SK-N-MC (cell line): ENCODE data around the gene SCN4A.
A peak's percentile ranks its signal among the peaks of the same experiment; 100 is the strongest.

Experiments used
- DNase-seq: peaks from one replicate; pipeline ENCODE4 v3.0.0-alpha.2; 2011; ENCODE audit warnings: low read depth, low spot score
- H3K27ac ChIP-seq: fragments of 200-600 bp; sonication (generic); 2 replicates; pipeline ENCODE4 v1.5.1; 2016; ENCODE audit warnings: mixed run types
- H3K36me3 ChIP-seq: fragments of 200-600 bp; sonication (generic); 2 replicates; pipeline ENCODE4 v1.6.1; 2017; ENCODE audit warnings: antibody characterized with exemption, low read length, mixed read lengths; ENCODE audit not compliant: insufficient read depth
- H3K4me3 ChIP-seq: fragments of 200-600 bp; sonication (generic); 2 replicates; pipeline ENCODE4 v1.5.1; 2016
- H3K9ac ChIP-seq: fragments of 200-600 bp; sonication (generic); 2 replicates; pipeline ENCODE4 v1.8.0; 2017; ENCODE audit warnings: mixed run types, mixed read lengths; ENCODE audit not compliant: insufficient read length
- H3K9me3 ChIP-seq: fragments of 200-600 bp; sonication (generic); 2 replicates; pipeline ENCODE4 v1.6.1; 2017; ENCODE audit warnings: low read depth, mild to moderate bottlenecking, antibody characterized with exemption, low read length, moderate library complexity, mixed read lengths
- EZH2 ChIP-seq: fragments of 200-600 bp; sonication (generic); IDR thresholded peaks from one replicate; pipeline ENCODE4 v1.6.1; 2017; ENCODE audit warnings: antibody characterized with exemption
- FOXP2 ChIP-seq: optimal IDR thresholded peaks from 2 replicates; pipeline ENCODE3; 2011; ENCODE audit warnings: mild to moderate bottlenecking, moderate library complexity; ENCODE audit not compliant: insufficient read depth; ENCODE audit errors: extremely low read length, control extremely low read depth
- POLR2AphosphoS5 ChIP-seq: IDR thresholded peaks from 2 replicates; pipeline ENCODE4 v1.6.1; 2012; ENCODE audit warnings: mild to moderate bottlenecking, low read depth, low read length, borderline replicate concordance

The SCN4A gene

DNA sequence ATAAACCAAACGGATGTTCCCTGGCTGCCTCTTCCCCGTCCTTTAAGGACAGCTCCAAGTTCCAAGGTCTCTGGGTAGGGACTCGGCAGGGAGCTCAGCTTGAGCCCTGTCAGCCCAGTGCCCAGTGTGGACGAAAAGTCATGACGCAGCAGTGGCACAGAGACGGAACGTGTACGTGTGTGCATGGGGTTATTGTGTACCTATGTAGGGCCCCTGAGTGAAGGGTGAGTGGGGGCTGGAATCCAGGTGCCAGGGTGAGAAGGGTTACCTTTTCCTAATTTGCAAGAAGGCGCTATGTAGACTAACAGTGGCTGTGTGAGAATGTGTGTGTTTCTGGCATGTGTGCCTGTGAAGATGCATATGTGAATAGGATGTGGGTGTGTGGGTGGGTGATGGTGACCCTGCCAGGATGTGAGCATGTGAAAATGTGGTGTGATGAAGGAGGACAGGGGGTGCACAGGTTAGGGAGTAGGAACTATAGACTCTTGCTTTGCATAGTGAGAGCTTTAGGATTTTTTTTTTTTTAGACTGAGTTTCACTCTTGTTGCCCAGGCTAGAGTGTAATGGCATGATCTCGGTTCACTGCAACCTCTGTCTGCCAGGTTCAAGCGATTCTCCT is 6.0 kb downstream of the SCN4A start:
- no peaks in the 10 kb centered on the region for H3K9me3 ChIP-seq
- DNase-seq: no peak

DNA sequence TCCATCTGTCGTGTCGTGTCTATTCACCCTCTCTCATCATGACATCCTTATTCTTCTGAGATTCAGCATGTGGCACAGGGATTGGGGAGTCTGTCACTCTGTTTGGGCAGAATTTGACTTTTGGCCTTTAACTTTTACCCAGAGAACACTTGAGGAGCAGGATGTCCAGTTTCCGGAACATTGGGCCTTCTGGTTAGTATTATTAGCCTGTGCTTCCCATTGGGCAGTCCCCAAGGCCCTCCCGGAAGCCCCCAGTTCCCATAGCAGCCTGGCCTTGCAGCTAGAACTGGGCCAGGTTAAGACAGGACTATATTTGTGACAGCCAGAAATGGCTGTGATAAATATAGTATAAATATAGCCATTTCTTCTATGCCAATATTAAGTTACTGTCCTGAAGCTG is 9.6 kb downstream of the SCN4A start:
- TF ChIP-seq POLR2AphosphoS5 (no peak), FOXP2 (no peak), EZH2 (no peak)
- Histone ChIP-seq H3K27ac (no peak overlapping the region), H3K4me3 (no peak overlapping the region), H3K9me3 (no peaks in the 10 kb centered on the region), H3K9ac (no peak overlapping the region), H3K36me3 (no peaks in the 10 kb centered on the region)
- DNase-seq: no peak

More for the DNA sequence above, 6.0 kb downstream of the SCN4A start:
- no peak overlapping the region for H3K27ac ChIP-seq
- no peak for TF ChIP-seq POLR2AphosphoS5
- TF ChIP-seq FOXP2: no peak
- no peak for TF ChIP-seq EZH2
- no peak overlapping the region for H3K4me3 ChIP-seq
- H3K9ac ChIP-seq: no peak overlapping the region
- no peaks in the 10 kb centered on the region for H3K36me3 ChIP-seq

DNA sequence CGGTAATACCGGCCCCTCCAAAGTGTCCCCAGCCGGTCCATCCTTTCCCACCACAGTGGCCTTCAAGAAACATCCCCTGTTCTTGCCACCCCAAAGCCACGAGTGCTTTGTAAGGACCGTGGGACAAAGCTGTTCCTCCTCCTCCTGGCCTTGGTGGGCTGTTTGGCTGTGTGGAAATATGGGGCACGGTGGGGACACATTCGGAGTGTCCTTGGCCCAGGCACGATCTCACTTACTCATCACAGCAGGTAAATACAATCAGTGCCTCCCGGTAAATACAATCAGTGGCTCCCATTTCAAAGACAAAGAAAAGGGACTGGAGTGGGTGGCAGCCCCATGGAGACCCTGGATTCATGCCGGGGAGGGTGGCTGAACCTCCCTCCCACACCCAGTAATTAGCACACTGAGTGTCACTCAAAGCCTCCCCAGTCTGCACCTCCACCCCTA is 10.4 kb downstream of the SCN4A start:
- no peaks in the 10 kb centered on the region for H3K36me3 ChIP-seq
- no peak for TF ChIP-seq EZH2
- TF ChIP-seq POLR2AphosphoS5: no peak
- no peak for TF ChIP-seq FOXP2
- H3K27ac ChIP-seq: no peak overlapping the region
- no peak for DNase-seq
- H3K9me3 ChIP-seq: no peaks in the 10 kb centered on the region
- no peak overlapping the region for H3K9ac ChIP-seq
- no peak overlapping the region for H3K4me3 ChIP-seq

DNA sequence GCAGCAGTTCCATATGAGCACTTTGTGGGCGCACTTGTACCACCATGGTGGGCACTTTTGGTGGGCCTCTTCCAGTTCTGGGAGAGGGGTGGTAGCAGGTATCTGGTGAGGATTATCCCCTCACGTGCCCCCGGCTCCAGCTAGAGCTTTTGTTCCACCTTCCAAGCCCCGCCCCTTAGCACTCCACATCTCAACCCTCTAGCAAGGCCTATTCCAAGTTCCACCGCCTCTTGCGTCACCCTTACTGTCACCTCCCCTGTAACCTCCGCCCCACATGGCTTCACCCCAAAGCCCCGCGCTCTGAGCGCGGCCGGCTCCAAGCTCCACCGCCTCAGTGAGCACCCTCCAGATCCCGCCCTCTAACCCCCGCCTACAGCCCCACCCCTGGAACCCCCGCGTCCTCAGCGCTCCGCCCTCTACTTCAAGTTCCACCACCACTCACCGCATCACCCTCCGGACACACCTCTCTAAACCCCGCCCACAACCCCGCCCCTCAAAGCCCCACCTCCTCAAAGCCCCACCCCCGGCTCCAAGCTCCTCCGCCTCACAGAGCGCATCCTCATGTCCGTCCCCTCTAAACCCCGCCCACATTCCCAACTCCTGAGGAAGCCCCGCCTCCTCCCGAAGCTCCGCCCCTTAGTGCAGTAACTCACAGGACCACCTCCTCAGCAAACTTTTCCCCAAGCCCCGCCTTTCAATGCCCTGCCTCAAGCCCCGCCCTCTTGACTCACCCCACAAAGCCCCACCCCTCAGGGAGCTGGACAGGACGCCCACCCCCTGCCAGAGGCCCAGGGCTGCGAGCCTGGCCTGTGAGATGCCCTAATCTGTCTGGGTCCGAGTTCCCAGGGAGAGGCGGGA is 11.1 kb downstream of the SCN4A start:
- DNase-seq: peak; percentile 62
- Histone ChIP-seq H3K27ac (no peak overlapping the region), H3K9ac (no peak overlapping the region), H3K9me3 (no peaks in the 10 kb centered on the region), H3K36me3 (no peaks in the 10 kb centered on the region), H3K4me3 (peak overlapping the region; percentile 76)
- TF ChIP-seq EZH2 (no peak), POLR2AphosphoS5 (no peak), FOXP2 (no peak)

DNA sequence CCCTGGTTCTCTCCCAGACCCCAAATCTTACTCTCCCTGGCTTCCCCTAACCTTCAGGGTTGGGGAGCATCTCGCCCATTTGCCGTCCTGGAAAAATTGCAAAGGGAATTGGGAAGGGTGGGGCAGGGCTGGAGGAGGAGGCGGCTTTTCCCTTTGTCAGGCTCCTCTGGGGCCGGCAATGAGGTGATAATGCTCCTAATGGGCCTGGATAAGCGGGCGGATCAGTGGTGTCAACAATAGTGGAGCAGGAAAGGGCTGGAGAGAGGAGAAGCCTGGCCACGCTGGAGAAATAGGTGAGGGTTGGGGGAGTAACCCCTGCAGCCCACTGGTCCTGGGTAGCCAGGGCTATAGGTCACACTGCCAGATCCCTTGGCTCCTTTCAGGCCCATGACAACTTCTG is 12.3 kb downstream of the SCN4A start:
- Histone ChIP-seq H3K4me3 (no peak overlapping the region), H3K36me3 (no peaks in the 10 kb centered on the region), H3K9ac (no peak overlapping the region), H3K9me3 (no peaks in the 10 kb centered on the region), H3K27ac (no peak overlapping the region)
- no peak for DNase-seq
- no peak for TF ChIP-seq EZH2
- no peak for TF ChIP-seq POLR2AphosphoS5
- TF ChIP-seq FOXP2: no peak

DNA sequence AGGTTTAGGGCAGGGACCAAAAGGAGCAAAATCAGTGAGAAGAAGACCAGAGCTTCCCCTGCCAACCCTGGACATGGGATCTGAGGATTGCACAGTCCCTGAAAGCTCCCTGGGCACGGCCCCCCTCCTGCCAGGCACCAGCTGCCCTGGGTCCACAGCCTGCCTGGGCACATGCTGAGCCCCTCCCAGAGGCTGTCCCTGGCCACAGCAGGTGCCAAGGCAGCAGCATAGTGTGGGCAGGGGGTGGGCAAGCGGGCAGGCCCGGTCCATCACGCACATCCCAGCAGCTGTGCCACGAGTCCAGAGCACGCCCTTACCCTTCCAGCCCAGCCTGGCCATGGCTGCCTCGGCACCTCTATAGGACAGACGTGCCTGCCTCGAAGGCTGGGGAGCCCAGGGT is 12.7 kb downstream of the SCN4A start:
- no peak for TF ChIP-seq FOXP2
- TF ChIP-seq POLR2AphosphoS5: no peak
- no peak for TF ChIP-seq EZH2
- no peak overlapping the region for H3K9ac ChIP-seq
- H3K36me3 ChIP-seq: no peaks in the 10 kb centered on the region
- H3K4me3 ChIP-seq: no peak overlapping the region
- H3K9me3 ChIP-seq: no peaks in the 10 kb centered on the region
- DNase-seq: no peak
- H3K27ac ChIP-seq: no peak overlapping the region

DNA sequence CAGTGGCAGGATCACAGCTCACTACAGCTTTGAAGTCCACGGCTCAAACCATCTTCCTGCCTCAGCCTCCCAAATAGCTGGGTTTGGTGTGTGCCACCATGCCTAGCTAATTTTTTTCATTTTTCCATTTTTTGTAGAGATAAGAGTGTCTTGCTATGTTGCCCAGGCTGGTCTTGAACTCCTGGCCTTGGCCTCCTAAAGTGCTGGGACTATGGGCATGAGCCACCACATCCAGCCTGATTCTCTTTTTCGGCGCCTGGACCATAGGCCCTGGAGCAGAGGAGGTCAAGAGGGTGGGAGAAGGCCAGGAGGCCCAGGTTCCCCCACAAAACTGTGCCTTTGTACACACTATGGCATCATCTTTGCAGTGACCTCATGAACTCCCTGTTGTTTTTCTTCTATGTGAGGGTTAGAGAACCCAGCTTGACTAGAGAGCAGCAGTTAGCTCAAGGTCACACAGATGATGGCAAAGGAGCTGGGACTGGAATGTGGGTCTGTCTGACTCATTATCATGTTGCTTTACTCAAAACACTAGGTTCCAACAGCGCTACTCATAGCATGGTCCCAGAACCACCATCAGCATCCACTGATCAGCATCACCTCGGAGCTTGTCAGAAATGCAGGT is 16.3 kb downstream of the SCN4A start:
- no peak for DNase-seq
- Histone ChIP-seq H3K9ac (no peak overlapping the region), H3K9me3 (no peaks in the 10 kb centered on the region), H3K27ac (no peak overlapping the region), H3K36me3 (no peaks in the 10 kb centered on the region), H3K4me3 (no peak overlapping the region)
- TF ChIP-seq FOXP2 (no peak), POLR2AphosphoS5 (no peak), EZH2 (no peak)

DNA sequence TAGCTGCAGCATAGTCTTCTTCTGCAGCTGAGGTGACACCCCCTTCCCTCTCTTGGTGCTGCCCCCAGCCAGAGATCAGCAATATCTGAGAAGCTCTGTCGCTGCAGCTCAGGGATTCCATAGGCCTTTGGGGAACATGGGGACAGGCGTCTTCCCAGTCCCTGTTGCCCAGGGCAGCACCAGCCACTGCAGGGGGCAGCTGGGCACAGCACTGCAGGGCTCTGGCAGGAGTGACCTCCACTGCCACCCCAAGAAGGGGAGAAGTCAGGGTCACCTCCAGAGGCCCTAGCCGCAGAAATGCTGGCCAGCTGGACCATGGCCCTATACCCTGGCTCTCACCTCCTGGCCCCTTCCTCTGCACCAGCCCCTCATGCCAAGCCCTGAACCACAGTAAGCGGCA is 16.9 kb downstream of the SCN4A start:
- no peak overlapping the region for H3K27ac ChIP-seq
- TF ChIP-seq FOXP2: no peak
- no peak for TF ChIP-seq POLR2AphosphoS5
- no peak for TF ChIP-seq EZH2
- H3K4me3 ChIP-seq: no peak overlapping the region
- H3K36me3 ChIP-seq: no peaks in the 10 kb centered on the region
- no peaks in the 10 kb centered on the region for H3K9me3 ChIP-seq
- DNase-seq: no peak
- no peak overlapping the region for H3K9ac ChIP-seq
